DOHH2 (cell line): ENCODE results near the gene VGLL4.

Experiments used
- EZH2phosphoT487 ChIP-seq: fragments of 200-600 bp; sonication (generic); IDR thresholded peaks from 2 replicates; pipeline ENCODE4 v1.6.1; 2017; ENCODE audit warnings: borderline replicate concordance, mild to moderate bottlenecking, antibody characterized with exemption, low read length, moderate library complexity, mixed read lengths
- TF ChIP-seq, protein P1 (sequence below): fragments of 200-600 bp; sonication (generic); IDR thresholded peaks from one replicate; pipeline ENCODE4 v1.5.1; 2014; ENCODE audit warnings: antibody characterized with exemption, mild to moderate bottlenecking, low read depth, low read length; ENCODE audit not compliant: poor library complexity, severe bottlenecking

DNA sequence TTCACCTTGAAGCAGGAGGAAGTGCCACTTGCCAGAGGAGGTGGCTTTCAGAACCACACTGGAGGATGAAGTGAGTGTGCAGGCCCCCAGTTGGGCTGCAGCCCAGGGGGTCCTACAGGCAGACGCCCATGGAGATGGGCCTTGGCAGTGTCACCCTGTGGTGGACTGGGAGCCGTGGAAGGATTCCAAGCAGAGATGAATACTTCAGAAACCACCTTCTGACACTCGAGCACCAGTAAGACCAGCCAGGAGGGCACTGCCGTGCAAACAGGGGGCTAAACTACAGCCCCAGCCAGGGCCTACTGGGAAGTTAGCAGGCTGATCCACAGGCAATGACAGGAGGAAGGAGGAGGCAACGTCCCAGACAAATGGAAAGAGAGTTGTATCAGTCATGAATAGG, 55.4 kb downstream of the VGLL4 start:
- TF ChIP-seq, protein P1, sequence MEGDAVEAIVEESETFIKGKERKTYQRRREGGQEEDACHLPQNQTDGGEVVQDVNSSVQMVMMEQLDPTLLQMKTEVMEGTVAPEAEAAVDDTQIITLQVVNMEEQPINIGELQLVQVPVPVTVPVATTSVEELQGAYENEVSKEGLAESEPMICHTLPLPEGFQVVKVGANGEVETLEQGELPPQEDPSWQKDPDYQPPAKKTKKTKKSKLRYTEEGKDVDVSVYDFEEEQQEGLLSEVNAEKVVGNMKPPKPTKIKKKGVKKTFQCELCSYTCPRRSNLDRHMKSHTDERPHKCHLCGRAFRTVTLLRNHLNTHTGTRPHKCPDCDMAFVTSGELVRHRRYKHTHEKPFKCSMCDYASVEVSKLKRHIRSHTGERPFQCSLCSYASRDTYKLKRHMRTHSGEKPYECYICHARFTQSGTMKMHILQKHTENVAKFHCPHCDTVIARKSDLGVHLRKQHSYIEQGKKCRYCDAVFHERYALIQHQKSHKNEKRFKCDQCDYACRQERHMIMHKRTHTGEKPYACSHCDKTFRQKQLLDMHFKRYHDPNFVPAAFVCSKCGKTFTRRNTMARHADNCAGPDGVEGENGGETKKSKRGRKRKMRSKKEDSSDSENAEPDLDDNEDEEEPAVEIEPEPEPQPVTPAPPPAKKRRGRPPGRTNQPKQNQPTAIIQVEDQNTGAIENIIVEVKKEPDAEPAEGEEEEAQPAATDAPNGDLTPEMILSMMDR: no peak
- no peak for TF ChIP-seq EZH2phosphoT487
